ENCODE data around the gene CAPN11. TPM values are rescaled to one million over a fixed set of nuclear protein-coding genes. Genes with fewer than 3 reads are reported as not detected.

The CAPN11 gene
- polyA plus RNA-seq (ENCODE audit: insufficient read length in 12 of 12) = under 1 TPM in 10 of 12 donors, not detected in 2; 0.14 to 0.46 (median 0.29) TPM
- long read RNA-seq, donor 1 = 0 reads
- long read RNA-seq, donor 2 = 0 reads
- long read RNA-seq, donor 3 = 0 reads
- long read RNA-seq, donor 4 = 0 reads
- long read RNA-seq, donor 5 = 0 reads
- long read RNA-seq, donor 6 = 0 reads
- long read RNA-seq, donor 7 = 0 reads
- long read RNA-seq, donor 8 = 0 reads
- long read RNA-seq, donor 9 = 0 reads
- long read RNA-seq, donor 10 = 0 reads
- long read RNA-seq, donor 11 = 0 reads

- no peak for DNase-seq
These were observed at the start of gene CAPN11 for GRCh38 chr6:44158770-44159228. Gene CAPN11, plus strand, starts transcription at chr6:44158820. Its CDS starts 29 bp downstream, at chr6:44158849.

GRCh38 chr6:44109212-44109611 lies 49.4 kb upstream of the CAPN11 start:
- no peak for DNase-seq

GRCh38 chr6:44110005-44110676 lies 48.5 kb upstream of the CAPN11 start:
- no peak for DNase-seq

DNA sequence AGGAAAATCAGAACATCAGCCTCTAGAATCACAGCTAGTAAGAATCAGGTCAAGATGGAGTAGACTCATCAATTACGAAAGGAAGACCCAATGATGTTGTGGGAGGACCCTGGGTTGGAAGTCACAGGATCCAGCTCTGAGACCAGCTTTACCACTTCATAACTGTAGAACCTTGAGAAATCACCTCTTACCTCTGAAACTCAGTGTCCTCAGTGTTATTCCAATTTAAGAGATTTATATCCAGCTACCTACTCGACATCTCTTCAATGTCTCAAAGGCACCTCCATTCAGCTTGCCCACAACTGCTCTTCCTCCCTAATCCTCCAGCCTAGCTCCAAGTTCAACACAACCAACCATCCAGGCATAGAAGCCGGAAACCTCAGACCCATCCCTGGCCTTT lies 47.7 kb upstream of the CAPN11 start:
- no peak for DNase-seq

DNA sequence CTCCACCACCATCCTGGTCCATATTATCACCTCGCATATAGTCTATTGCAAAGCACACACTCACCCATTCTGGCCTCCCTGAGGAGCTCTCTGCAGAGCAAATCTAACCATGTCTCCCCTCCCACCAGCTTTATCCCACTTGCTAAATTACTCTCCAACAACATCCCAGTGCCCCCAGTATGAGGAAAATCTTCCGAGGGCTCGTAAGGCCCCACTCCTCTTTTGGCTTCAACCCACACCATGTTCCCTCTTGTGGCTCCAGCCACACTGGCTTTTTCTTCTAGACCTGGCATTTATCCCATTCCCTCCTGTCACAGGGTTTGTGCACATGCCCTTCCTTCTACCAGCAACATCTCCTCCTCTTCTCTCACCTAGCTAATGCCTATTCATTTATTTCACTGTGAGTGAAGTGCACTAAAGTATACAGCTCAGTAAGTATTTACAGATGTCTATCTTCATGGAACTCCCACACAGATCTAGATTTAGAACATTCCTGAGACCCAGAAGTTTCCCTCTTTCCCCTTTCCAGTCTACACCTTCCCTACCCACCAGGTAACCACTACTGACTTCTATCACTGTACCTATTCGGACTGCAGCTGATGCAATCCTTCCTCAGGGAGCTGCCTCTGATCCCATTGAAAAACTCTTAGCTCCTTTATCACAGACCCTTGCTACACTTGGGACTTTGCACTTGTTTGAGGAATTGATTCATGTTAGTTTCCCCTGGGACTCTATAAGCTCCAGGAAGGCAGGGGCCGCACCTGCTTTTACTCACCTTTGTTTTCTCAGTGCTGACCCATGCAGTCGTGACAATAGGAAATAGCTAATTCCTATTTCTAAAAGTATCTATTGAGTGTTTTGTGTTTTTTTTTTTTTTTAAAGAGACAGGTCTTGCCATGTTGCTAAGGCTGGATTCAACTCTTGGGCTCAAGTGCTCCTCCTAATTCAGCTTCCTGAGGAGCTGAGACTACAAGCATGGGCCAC lies 46.9 kb upstream of the CAPN11 start:
- DNase-seq = no peak

DNA sequence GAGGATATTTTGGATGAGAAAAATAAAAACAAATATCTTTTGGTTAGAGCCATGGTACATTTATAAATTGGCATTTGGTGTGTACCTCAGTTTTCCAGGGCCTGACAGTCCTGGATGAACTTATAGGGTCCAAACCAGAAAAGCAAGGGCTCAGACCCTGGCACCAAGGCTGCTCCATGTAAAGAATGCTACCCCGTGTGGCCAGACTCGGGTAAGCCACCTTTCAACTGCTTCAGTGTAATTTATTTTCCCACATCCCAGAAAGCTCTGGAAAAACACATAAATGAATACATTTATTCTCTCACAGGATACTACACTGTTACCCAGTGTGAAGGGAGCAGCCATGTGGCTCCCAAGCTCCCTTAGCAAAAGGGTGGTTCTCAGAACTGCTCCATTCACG lies 45.2 kb upstream of the CAPN11 start:
- no peak for DNase-seq

DNA sequence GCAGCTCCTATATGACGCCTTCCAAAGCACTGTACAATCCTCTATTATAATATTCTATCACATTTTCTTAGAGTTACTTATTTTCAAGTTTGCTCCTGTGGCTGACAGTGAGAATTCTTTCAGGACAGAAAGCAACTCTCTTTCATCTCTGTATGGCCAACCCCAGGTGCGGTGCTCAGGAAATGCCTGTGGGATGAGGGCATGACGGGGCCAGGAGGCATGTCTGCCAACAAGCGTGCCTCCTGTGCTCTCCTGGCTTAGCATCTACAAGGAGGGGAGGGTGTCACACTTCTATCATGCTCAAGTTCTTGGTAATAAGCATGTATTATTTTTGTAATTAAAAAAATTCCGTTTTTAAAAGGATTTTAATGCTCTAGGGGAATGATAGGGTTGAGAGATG lies 42.8 kb upstream of the CAPN11 start:
- no peak for DNase-seq

GRCh38 chr6:44116641-44117382 lies 41.8 kb upstream of the CAPN11 start:
- peak; percentile 39 for DNase-seq

DNA sequence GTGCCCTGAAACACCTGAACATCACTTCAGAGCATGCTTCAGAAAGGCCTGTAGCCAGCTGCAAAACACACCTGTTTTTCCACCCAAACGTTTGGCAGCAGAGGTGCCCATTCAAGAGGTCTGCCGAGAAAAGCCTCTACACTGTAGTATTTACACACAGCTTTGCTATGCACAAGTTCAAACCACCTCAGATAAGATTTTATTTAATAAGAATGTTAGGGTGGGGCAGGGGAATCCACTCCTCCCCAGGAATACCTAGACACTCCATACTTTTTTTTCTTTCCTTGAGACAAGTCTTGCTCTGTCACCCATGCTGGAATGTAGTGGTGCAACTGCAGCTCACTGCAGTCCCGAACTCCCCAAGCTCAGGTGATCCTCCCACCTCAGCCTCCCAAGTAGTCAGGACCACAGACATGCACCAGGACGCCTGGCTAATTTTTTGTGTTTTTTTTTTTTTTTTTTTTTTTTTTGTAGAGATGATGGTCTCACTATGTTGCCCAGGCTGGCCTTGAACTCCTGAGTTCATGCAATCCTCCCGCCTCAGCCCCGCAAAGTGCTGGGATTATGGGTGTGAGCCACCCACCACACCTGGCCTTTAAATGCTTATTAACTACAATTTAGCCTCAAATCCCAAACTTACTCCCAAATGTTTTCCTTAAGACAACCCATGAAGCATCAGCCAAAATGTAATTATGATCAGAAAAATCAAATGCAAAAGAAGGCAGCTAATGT lies 41.1 kb upstream of the CAPN11 start:
- no peak for DNase-seq

- no peak for DNase-seq
These were observed 38.8 kb upstream of the CAPN11 start for GRCh38 chr6:44119704-44120262.

GRCh38 chr6:44120692-44121443 lies 37.8 kb upstream of the CAPN11 start:
- no peak for DNase-seq

DNA sequence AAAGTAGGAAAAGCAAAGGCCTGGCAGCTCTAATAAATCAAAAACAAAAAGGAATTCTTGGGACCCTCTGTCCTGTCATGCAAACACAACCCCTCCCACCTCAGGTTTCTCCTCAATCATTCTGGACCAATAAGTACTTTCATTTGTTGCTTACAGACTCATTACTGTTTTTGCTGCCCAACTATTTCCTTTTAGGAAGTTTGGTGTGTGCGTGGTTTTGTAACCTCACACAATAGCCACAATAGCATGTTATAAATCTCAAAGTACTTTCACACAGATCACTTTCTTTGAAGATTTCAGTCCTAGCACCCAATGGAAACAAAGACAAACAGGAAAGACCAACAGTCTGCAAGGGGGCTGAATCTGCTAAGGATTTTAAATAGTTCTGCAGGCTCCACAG lies 35.8 kb upstream of the CAPN11 start:
- DNase-seq = no peak

GRCh38 chr6:44123544-44123943 lies 35.1 kb upstream of the CAPN11 start:
- DNase-seq = no peak

DNA sequence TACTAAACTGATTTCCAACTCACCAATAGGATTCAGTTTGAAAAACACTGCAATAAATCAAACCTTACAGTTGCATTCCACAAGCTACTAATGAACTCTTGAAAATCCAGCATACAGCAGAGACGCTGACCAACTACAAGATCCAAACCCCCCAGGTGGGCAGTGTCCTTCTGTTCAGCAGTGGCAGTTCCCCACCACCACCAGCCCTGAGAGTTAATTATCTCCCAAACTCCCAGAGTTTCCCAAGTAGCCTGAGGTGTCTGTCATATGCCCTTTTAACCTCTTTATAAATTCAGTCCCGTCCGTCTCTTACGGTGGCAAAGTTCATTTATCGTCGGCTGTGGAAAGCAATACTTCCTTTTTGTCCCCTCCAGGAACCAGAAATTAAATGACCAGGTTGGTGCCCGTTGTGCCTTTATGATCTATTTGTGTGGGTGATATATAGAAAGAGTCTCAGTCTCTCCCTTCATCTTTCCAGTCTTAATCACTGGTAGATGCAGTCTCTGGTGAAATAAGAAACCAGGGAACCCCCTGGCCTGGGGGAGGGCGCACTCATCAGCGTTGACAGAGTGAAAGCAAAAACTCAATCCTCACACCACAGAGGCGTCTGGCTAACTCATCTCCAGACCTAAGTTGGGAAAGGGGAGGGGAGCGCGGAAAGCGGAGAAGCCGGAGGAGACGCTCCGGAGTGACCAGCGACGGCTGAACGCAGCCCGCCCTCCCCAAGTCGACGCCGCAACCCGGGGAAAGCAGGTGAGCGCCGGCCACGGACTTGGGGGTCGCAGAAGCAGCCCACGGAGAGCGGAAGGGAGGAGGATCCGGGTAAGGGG lies 32.1 kb upstream of the CAPN11 start:
- DNase-seq = peak; percentile 66

GRCh38 chr6:44127186-44128019 lies 31.2 kb upstream of the CAPN11 start, which contains the start of the genes MRPL14 and TMEM63B:
Gene MRPL14, minus strand, starts transcription at chr6:44127452. Its CDS starts 10,841 bp downstream, at chr6:44116611.
Gene TMEM63B, plus strand, starts transcription at chr6:44127554. Its CDS starts 7,031 bp downstream, at chr6:44134585.
- DNase-seq = peak; percentile 94

DNA sequence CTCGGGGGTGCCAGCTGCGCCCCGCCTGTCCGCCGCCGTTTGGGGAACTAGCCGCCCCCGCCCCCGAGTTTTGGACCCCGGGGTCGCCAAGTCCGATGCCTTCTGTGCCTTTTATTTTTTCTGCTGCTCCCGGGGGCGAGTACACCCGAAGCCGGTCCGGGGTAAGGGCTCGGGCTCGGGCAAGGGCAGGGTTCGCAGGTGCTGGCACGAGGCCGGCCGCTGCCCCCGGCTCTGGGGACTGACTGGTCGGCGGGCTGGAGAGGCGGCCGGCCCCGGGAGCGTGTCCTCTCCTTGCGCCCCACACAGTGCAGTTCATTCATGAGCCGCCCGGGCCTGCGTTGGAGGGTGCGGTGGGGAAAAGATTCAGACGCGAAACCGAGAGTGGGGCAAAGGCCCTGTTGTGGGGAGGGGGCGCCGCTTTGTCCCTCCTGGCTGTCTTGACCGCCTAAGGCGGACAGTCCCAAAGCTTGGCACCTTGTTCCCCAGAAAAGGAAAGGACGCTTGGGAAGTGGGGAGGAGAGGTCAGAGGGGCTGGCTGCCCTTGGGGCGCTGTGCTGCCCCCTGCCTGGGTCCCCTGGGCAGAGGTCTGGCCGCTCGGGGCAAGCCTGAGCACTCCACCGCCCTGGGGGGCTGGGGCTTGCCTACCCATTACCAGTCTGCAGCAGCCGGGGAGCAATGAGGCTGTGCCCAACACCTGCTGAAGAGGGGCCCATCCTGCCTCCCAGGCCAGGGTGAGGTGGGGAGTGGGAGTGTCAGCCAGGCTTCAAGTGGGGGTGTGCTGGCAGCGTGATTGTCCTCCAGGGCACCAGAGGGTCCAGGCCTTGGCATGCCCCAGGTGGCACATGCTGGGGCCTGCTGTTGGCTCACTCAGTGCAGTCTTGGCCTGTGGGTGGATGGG lies 30.4 kb upstream of the CAPN11 start:
- DNase-seq = no peak
